ENCODE data around the gene TBCCD1.
A peak's percentile ranks its signal among the peaks of the same experiment; 100 is the strongest.

Gene TBCCD1

GRCh38 chr3:186567072-186567921 lies at the start of gene TBCCD1:
TSS of gene TBCCD1 (minus strand) at chr3:186567339. CDS start at chr3:186564329, 3,010 bp downstream.
- DNase-seq: peak; percentile 26

GRCh38 chr3:186616299-186616617 lies 49.1 kb upstream of the TBCCD1 start:
- DNase-seq: no peak

- DNase-seq: peak; percentile 55
These were observed 47.7 kb upstream of the TBCCD1 start for GRCh38 chr3:186614597-186615483.

GRCh38 chr3:186614266-186614596 lies 47.1 kb upstream of the TBCCD1 start:
- no peak for DNase-seq

GRCh38 chr3:186613637-186614265 lies 46.6 kb upstream of the TBCCD1 start:
- DNase-seq: no peak

GRCh38 chr3:186612721-186613636 lies 45.8 kb upstream of the TBCCD1 start, which contains the start of gene AHSG:
TSS of gene AHSG (plus strand) at chr3:186613060. CDS start at chr3:186613142, 82 bp downstream.
- no peak for DNase-seq

- no peak for DNase-seq
These were observed 44.9 kb upstream of the TBCCD1 start for GRCh38 chr3:186612065-186612464.

- DNase-seq: no peak
These were observed 42.2 kb upstream of the TBCCD1 start for GRCh38 chr3:186609247-186609868.

GRCh38 chr3:186608624-186609215 lies 41.6 kb upstream of the TBCCD1 start:
- DNase-seq: no peak

- no peak for DNase-seq
These were observed 38.7 kb upstream of the TBCCD1 start for GRCh38 chr3:186605561-186606545.

GRCh38 chr3:186605078-186605477 lies 37.9 kb upstream of the TBCCD1 start:
- DNase-seq: no peak

GRCh38 chr3:186603159-186603558 lies 36.0 kb upstream of the TBCCD1 start:
- no peak for DNase-seq

- DNase-seq: no peak
These were observed 33.8 kb upstream of the TBCCD1 start for GRCh38 chr3:186600896-186601295.

- no peak for DNase-seq
These were observed 32.6 kb upstream of the TBCCD1 start for GRCh38 chr3:186599785-186600166.

GRCh38 chr3:186599142-186599784 lies 32.1 kb upstream of the TBCCD1 start:
- DNase-seq: no peak

- no peak for DNase-seq
These were observed 31.6 kb upstream of the TBCCD1 start for GRCh38 chr3:186598794-186599141.

GRCh38 chr3:186598108-186598784 lies 31.1 kb upstream of the TBCCD1 start:
- no peak for DNase-seq

- DNase-seq: no peak
These were observed 29.6 kb upstream of the TBCCD1 start for GRCh38 chr3:186596568-186597287.

All from NCI-H187 treated with DMSO at 0.1 percent for 48 hours (cell line).